GM21515 (cell line): ENCODE results near the gene LRP1.

Experiments
- ATAC-seq: cut with Tn5 transposase; IDR thresholded peaks from one replicate; pipeline ENCODE4 v1.9.1; 2021; ENCODE audit not compliant: unreplicated experiment

Gene LRP1

GRCh38 chr12:57093415-57094207 lies 34.7 kb upstream of the LRP1 start:
- no peak for ATAC-seq

GRCh38 chr12:57094208-57095160 lies 33.8 kb upstream of the LRP1 start:
- ATAC-seq, result no peak

GRCh38 chr12:57095440-57095839 lies 32.8 kb upstream of the LRP1 start:
- ATAC-seq, result no peak

- ATAC-seq, result no peak
These were observed 32.1 kb upstream of the LRP1 start for GRCh38 chr12:57096099-57096572.

- no peak for ATAC-seq
These were observed 31.3 kb upstream of the LRP1 start for GRCh38 chr12:57096748-57097553.

- ATAC-seq, result no peak
These were observed 30.8 kb upstream of the LRP1 start for GRCh38 chr12:57097554-57097835.

- ATAC-seq, result no peak
These were observed 29.7 kb upstream of the LRP1 start for GRCh38 chr12:57098546-57098945.

GRCh38 chr12:57099047-57099714 lies 29.1 kb upstream of the LRP1 start:
- no peak for ATAC-seq

- no peak for ATAC-seq
These were observed 28.5 kb upstream of the LRP1 start for GRCh38 chr12:57099766-57100165.

GRCh38 chr12:57101892-57102695 lies 26.2 kb upstream of the LRP1 start:
- no peak for ATAC-seq

- no peak for ATAC-seq
These were observed 24.4 kb upstream of the LRP1 start for GRCh38 chr12:57103856-57104255.

- no peak for ATAC-seq
These were observed 23.9 kb upstream of the LRP1 start for GRCh38 chr12:57104292-57104910.

GRCh38 chr12:57105011-57105753 lies 23.1 kb upstream of the LRP1 start:
- no peak for ATAC-seq

GRCh38 chr12:57106021-57106708 lies 22.1 kb upstream of the LRP1 start:
- ATAC-seq, result no peak

GRCh38 chr12:57107456-57108155 lies 20.7 kb upstream of the LRP1 start:
- no peak for ATAC-seq

GRCh38 chr12:57109207-57110103 lies 18.8 kb upstream of the LRP1 start:
- no peak for ATAC-seq
